Liver (tissue), 9 donors: ENCODE results near the gene CLN5. TPM values are rescaled to one million over a fixed set of nuclear protein-coding genes. Genes with fewer than 3 reads are reported as not detected.

Source experiments
- DNase-seq: peaks from one replicate; pipeline ENCODE4 v3.0.0-alpha.2; 2017; ENCODE audit warnings: low spot score
- H3K27ac ChIP-seq, 2 donors: one replicate each; pipeline ENCODE4 v1.7.0; 2013; ENCODE audit warnings: inconsistent platforms in 2 of 2, low read length in 2 of 2, control low read depth in 1 of 2, low read depth in 1 of 2, mild to moderate bottlenecking in 1 of 2
- H3K27me3 ChIP-seq, 4 donors: one replicate each; pipeline versions ENCODE4 v1.6.1 to v1.7.0; 2013; ENCODE audit warnings: low read length in 3 of 4, inconsistent platforms in 1 of 4, mild to moderate bottlenecking in 1 of 4, moderate library complexity in 1 of 4; ENCODE audit not compliant: control insufficient read depth in 4 of 4, insufficient read depth in 4 of 4
- H3K36me3 ChIP-seq, 4 donors: one replicate each; pipeline versions ENCODE4 v1.6.1 to v1.7.0; 2013; ENCODE audit warnings: low read length in 3 of 4, mild to moderate bottlenecking in 3 of 4, low read depth in 1 of 4, moderate library complexity in 1 of 4; ENCODE audit not compliant: control insufficient read depth in 4 of 4, insufficient read depth in 3 of 4
- H3K4me1 ChIP-seq, 4 donors: one replicate each; pipeline versions ENCODE4 v1.6.1 to v1.7.0; 2013; ENCODE audit warnings: low read length in 3 of 4, mild to moderate bottlenecking in 3 of 4, moderate library complexity in 1 of 4; ENCODE audit not compliant: control insufficient read depth in 4 of 4, insufficient read depth in 4 of 4
- H3K4me3 ChIP-seq, 3 donors: one replicate each; pipeline versions ENCODE4 v1.6.1 to v1.7.0; 2013; ENCODE audit warnings: low read length in 3 of 3, control low read depth in 1 of 3, low read depth in 1 of 3, mild to moderate bottlenecking in 1 of 3
- H3K9ac ChIP-seq, 2 donors: one replicate each; pipeline ENCODE4 v1.7.0; 2013; ENCODE audit warnings: low read length in 2 of 2, mild to moderate bottlenecking in 2 of 2, moderate library complexity in 2 of 2, control low read depth in 1 of 2, low read depth in 1 of 2
- H3K9me3 ChIP-seq, 4 donors: one replicate each; pipeline versions ENCODE4 v1.6.1 to v1.7.0; 2013; ENCODE audit warnings: low read length in 3 of 4; ENCODE audit not compliant: control insufficient read depth in 4 of 4
- EGR1 ChIP-seq, 2 donors: IDR thresholded peaks; 2 replicates each; pipeline ENCODE4 v1.6.1; 2016 to 2018; ENCODE audit warnings: antibody characterized with exemption in 2 of 2, low read depth in 2 of 2
- FOXA2 ChIP-seq: IDR thresholded peaks from 2 replicates; pipeline ENCODE4 v1.6.1; 2016; ENCODE audit warnings: antibody characterized with exemption
- GABPA ChIP-seq, 2 donors: IDR thresholded peaks in 1 of 2; conservative IDR thresholded peaks in 1 of 2; 2 replicates each; pipeline ENCODE4 v1.6.1; 2016; ENCODE audit warnings: antibody characterized with exemption in 2 of 2, mild to moderate bottlenecking in 1 of 2, moderate library complexity in 1 of 2
- HNF4A ChIP-seq, 2 donors: conservative IDR thresholded peaks; 2 replicates each; pipeline ENCODE4 v1.6.1; 2016; ENCODE audit warnings: antibody characterized with exemption in 2 of 2, mild to moderate bottlenecking in 2 of 2
- JUND ChIP-seq, 2 donors: IDR thresholded peaks; 2 replicates each; pipeline ENCODE4 v1.6.1; 2016; ENCODE audit warnings: antibody characterized with exemption in 2 of 2
- NR2F2 ChIP-seq: IDR thresholded peaks from 2 replicates; pipeline ENCODE4 v1.6.1; 2016; ENCODE audit warnings: antibody characterized with exemption
- RAD21 ChIP-seq, 2 donors: IDR thresholded peaks; 2 replicates each; pipeline ENCODE4 v1.6.1; 2016; ENCODE audit warnings: antibody characterized with exemption in 2 of 2, mild to moderate bottlenecking in 2 of 2
- REST ChIP-seq: IDR thresholded peaks from 2 replicates; pipeline ENCODE4 v1.6.1; 2016; ENCODE audit warnings: antibody characterized with exemption, mild to moderate bottlenecking
- RXRA ChIP-seq, 2 donors: IDR thresholded peaks; 2 replicates each; pipeline ENCODE4 v1.6.1; 2017 to 2018; ENCODE audit warnings: antibody characterized with exemption in 2 of 2, mild to moderate bottlenecking in 1 of 2
- SP1 ChIP-seq: IDR thresholded peaks from 2 replicates; pipeline ENCODE4 v1.6.1; 2018; ENCODE audit warnings: antibody characterized with exemption, mild to moderate bottlenecking
- TAF1 ChIP-seq: conservative IDR thresholded peaks from 2 replicates; pipeline ENCODE4 v1.6.1; 2016; ENCODE audit warnings: antibody characterized with exemption, mild to moderate bottlenecking
- YY1 ChIP-seq: IDR thresholded peaks from 2 replicates; pipeline ENCODE4 v1.6.1; 2016; ENCODE audit warnings: antibody characterized with exemption, mild to moderate bottlenecking
- WGBS: extraction: QIAGEN DNeasy Blood & Tissue Kit; methylation state at CpG from one replicate; pipeline ENCODE4 v1.1.7; 2013; 5-methylcytosine and 5-hydroxymethylcytosine counted together
- polyA plus RNA-seq, 2 donors: library from polyadenylated mRNA; stranded (reverse) in 1 of 2; unstranded in 1 of 2; fragments of 200-250 nt in 1 of 2; fragments of >200 nt in 1 of 2; fragmentation: Nextera tagmentation in 1 of 2; extraction: Ambion mirVana in 1 of 2; gene quantifications; one replicate each; pipeline versions ENCODE4 v1.2.1 to v1.2.3, GENCODE V29; 2013 to 2015
- total RNA-seq, 2 donors: library from RNA; depleted of rRNA; stranded (reverse); fragments of >200 nt; gene quantifications; one replicate each; pipeline ENCODE4 v1.2.3, GENCODE V29; 2014
- TF ChIP-seq, protein P1 (sequence below): fragments of 150-350 bp; IDR thresholded peaks from 2 replicates; pipeline ENCODE4 v1.5.1; 2017; ENCODE audit warnings: improper control_type of control experiment, low read depth, low read length; ENCODE audit not compliant: missing input control
- donor health status: healthy.
- donor health status: healthy.
- donor health status: healthy.
- donor health status: healthy.
- donor health status: healthy.

CLN5 gene
- total and polyA plus RNA-seq, 4 donors, result 11.6 to 18.2 (median 14.8) TPM

GRCh38 chr13:76968041-76968440, 23.8 kb upstream of the CLN5 start:
- no peak for TF ChIP-seq YY1
- no peak for TF ChIP-seq JUND (IDR thresholded peaks at IDR 0.05)
- no peak for TF ChIP-seq SP1
- TF ChIP-seq RAD21 (IDR thresholded peaks at IDR 0.05), result no peak
- TF ChIP-seq NR2F2, result no peak
- no peak for TF ChIP-seq GABPA (IDR thresholded peaks at IDR 0.05 in 1 of 2, conservative IDR thresholded peaks at IDR 0.05 in 1 of 2)
- no peak for TF ChIP-seq HNF4A (conservative IDR thresholded peaks at IDR 0.05)
- TF ChIP-seq, protein P1, sequence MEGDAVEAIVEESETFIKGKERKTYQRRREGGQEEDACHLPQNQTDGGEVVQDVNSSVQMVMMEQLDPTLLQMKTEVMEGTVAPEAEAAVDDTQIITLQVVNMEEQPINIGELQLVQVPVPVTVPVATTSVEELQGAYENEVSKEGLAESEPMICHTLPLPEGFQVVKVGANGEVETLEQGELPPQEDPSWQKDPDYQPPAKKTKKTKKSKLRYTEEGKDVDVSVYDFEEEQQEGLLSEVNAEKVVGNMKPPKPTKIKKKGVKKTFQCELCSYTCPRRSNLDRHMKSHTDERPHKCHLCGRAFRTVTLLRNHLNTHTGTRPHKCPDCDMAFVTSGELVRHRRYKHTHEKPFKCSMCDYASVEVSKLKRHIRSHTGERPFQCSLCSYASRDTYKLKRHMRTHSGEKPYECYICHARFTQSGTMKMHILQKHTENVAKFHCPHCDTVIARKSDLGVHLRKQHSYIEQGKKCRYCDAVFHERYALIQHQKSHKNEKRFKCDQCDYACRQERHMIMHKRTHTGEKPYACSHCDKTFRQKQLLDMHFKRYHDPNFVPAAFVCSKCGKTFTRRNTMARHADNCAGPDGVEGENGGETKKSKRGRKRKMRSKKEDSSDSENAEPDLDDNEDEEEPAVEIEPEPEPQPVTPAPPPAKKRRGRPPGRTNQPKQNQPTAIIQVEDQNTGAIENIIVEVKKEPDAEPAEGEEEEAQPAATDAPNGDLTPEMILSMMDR, result no peak
- TF ChIP-seq EGR1 (IDR thresholded peaks at IDR 0.05; ENCODE audit: low read depth in 2 of 2), result no peak
- TF ChIP-seq RXRA (IDR thresholded peaks at IDR 0.05), result no peak
- TF ChIP-seq TAF1, result no peak
- TF ChIP-seq FOXA2, result no peak
- no peak for TF ChIP-seq REST
- DNase-seq, result no peak
- H3K4me3 ChIP-seq, result no peak overlapping the region
- H3K9me3 ChIP-seq, result no peaks in the 10 kb centered on the region
- WGBS, result 86% methylated on average over 6 of the region's 6 CpGs
- H3K27me3 ChIP-seq, result peaks cover 0 to 2% (median 0%) of the 10 kb centered on the region in 4 donors
- H3K27ac ChIP-seq, result no peak overlapping the region
- no peak overlapping the region for H3K9ac ChIP-seq
- H3K4me1 ChIP-seq, result no peaks in the 10 kb centered on the region
- no peaks in the 10 kb centered on the region for H3K36me3 ChIP-seq

- Histone ChIP-seq H3K4me1 (no peaks in the 10 kb centered on the region), H3K27ac (no peak overlapping the region), H3K9me3 (no peaks in the 10 kb centered on the region), H3K36me3 (no peaks in the 10 kb centered on the region), H3K4me3 (no peak overlapping the region), H3K27me3 (peaks cover 0 to 2% (median 0%) of the 10 kb centered on the region in 4 donors), H3K9ac (no peak overlapping the region)
- 80% methylated on average over 5 of the region's 5 CpGs for WGBS
- DNase-seq, result no peak
- TF ChIP-seq NR2F2 (no peak), TAF1 (no peak)
Measured at GRCh38 chr13:76969488-76970365, 22.2 kb upstream of the CLN5 start.
